T-helper 2 cell (primary cell): ENCODE results near the gene TES.
"Not testable (repeated sequence)": the region's sequence is repeated elsewhere in the genome, so short reads cannot be mapped to it uniquely, and the experiment has no call there.

Source experiments
- DNase-seq, 5 experiments: peaks; one replicate each; pipeline versions ENCODE4 v3.0.0 to v3.0.0-alpha.2; 2012 to 2022
- total RNA-seq, 2 donors: gene quantifications; one replicate each; lab custom pipeline; 2026; lab: John Stamatoyannopoulos, UW

Gene TES
- total RNA-seq, result 94.2 to 105 reads per million in 2 donors

DNA sequence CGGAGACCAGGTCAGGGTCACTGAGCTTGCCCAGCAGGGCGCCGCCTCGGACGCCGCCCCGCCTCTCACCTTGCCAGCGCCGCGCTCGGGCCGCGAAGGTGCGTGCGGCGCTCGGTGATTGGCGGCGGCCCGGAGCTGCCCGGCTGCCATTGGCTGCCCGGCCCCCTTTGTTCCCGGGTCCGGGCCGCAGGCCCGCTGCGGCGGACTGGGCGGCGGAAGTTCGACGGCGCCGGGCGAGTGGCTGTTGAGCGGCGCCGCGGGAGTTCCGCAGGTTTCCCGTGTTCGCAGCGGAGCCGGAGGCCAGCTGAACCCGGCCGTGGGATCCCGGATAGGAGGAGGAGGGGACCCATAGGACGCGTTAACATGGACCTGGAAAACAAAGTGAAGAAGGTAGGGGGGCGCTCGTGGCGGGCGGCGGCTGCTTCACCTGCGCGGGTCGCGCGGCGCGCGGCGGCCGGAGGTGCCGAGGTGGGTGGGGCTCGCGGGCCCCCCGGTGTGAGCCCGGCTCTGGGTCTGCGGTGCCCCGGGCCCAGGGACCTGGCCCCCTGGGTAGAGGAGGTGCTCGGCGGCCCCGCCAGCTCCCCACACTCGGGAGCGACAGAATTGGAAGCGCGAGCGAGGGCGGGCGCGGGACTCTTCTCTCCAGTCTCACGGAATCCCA lies at the start of gene TES:
Gene TES (plus strand): TSS at position 195 of the 661 bp plus-strand sequence. CDS start 169 bp downstream, at position 364.
- peak; percentile 31 to 81 (median 47) for DNase-seq

- DNase-seq, result no peak
Measured at GRCh38 chr7:116161728-116162127, 48.6 kb upstream of the TES start.

DNA sequence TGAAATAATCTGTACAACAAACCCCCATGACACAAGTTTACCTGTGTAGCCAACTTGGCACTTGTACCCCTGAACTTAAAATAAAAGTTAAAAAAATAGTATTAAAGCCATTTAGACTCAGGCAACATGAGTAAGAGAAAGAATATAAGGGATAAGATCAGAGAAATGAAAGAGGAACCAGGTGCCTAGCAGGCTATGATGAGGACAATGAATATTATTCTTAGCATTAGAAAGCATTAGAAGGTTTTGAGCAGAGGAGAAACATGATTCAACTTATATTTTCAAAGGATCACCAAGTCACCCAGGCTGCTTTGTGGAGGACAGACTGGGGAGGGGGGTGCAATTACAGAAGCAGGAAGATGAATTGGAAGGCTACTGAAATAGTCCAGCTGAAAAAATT lies 48.1 kb upstream of the TES start:
- no peak for DNase-seq

DNA sequence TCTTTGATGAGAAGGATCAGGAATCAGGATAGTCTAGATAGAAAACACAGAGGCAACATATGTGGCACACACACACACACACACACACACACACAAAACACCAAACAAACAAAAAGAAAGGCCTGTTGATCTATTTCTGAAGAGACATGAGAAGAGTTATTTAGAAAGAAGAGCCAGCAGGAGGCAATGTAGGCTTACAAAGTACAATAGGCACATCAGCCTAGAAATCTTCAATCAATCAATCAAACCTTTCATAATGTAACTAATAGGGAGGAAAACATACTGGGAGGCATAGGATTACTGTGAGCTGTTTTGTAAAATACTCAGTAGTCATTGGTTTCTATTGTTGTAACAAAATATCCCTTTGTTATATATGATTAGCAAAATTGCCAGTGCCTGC lies 47.3 kb upstream of the TES start:
- DNase-seq, result no peak

- no peak for DNase-seq
Measured at GRCh38 chr7:116164552-116165306, 45.6 kb upstream of the TES start.

DNA sequence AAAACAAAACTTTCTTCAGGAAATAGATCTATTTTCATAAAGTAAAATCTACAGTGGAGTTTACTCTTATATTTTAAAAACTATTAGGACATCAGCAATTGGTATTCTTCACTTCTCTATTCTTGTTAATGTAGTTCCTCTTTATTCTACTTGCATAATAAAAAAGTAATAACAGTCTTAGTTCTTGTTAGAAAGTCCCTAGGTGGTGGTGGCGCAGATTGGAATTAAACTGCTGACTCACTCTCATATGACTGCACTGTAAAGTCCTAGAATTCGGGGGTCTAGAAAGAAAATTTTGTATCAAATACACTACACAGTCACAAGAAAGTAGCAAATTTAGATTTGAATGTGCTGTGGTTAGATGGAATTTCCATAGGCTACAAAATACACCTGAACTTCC lies 44.6 kb upstream of the TES start:
- no peak for DNase-seq

DNA sequence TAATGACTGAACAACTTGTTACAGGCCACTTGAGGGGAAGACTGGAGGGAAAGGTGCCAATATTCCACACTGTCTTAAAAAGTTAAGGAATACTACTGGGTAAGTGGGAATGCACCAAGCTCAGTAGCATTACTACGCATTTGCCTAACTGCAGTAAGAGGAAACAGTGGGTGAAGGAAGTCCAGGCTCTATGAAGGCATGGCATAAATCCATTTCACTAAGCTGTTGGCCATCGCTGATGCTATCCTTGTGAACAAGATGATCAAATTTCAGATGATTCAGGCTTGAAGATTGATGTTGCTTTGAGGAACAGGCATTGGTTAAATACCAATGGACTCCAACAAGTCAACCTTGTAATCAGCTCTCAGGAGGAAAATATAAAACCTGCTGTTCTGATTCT lies 44.2 kb upstream of the TES start:
- DNase-seq, result no peak

DNA sequence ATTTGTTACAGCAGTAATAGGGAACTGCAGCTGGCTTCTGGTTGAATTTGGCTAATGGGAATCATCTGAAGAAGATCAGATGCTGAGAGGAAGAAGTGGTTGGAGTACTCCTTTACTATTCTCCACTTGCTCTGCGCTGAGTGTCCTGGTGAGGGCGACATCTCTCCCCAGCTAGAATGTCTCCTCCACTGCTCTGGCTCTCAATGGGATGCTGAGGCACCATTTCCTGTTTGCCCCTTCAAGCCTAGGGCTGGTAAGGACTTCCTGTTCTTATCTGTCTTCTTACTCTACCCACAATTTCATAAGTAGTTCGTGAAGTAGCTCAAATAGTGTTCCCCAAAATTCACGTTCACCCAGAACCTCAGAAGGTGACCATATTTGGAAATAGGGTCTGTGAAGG lies 43.2 kb upstream of the TES start:
- DNase-seq, result peak in 1 of 5 experiments; percentile 61

DNA sequence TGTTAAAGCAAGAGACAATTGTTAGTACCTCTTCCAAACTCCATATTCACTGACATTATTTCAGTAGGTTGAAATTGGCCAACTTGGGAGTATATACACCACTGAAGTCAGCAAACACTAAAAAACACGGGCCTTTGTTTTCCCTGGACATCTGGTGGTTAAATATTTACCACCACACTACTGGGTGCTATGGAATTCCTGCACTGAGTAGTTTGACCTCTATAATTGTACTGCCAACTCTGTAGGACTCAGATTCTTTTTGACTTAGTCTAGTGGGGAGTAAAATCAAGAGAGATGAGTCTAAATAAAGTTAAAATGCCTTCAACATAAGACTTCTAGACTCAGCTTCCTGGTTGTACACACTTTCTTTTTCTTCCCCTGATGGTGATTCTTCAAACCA lies 41.3 kb upstream of the TES start:
- DNase-seq, result no peak

- no peak for DNase-seq
Measured at GRCh38 chr7:116170180-116170579, 40.2 kb upstream of the TES start.

DNA sequence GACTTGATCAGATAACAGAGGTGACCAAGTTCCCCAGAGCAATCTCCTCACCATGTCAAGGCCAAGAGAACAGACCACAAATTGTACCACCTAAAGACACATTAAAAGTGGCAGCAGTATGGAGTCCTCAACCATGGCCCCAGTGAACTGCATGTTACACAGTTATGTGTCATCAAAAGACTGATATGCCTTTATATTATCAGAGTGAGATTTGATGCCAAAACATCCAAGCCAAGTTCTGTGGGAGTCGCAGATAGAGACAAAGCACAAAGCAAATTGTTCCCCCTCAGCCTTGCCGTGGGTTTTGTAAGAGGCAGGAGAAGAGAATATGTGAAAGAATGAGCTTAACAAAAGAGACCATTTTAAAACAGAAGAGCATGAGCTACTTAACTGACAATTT lies 39.2 kb upstream of the TES start:
- DNase-seq, result peak in 1 of 5 experiments; percentile 5

DNA sequence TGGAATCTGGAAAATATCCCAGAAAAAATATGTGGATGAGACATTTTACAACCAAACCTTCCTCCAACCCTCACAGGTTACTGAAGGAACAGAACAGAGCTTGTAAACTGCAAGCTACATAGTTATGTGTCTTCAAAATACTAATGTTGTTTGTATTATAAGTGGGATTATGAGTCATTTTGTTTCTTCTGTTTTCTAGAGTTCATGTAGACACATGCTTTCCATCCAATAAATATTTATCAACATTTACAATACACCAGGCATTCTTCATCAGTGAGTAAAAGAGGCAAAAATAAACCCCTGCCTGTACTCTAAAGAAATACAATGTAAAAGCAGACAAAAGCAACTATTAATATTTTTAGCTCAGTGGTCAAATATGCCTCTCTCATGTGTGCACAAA lies 38.0 kb upstream of the TES start:
- DNase-seq, result no peak

DNA sequence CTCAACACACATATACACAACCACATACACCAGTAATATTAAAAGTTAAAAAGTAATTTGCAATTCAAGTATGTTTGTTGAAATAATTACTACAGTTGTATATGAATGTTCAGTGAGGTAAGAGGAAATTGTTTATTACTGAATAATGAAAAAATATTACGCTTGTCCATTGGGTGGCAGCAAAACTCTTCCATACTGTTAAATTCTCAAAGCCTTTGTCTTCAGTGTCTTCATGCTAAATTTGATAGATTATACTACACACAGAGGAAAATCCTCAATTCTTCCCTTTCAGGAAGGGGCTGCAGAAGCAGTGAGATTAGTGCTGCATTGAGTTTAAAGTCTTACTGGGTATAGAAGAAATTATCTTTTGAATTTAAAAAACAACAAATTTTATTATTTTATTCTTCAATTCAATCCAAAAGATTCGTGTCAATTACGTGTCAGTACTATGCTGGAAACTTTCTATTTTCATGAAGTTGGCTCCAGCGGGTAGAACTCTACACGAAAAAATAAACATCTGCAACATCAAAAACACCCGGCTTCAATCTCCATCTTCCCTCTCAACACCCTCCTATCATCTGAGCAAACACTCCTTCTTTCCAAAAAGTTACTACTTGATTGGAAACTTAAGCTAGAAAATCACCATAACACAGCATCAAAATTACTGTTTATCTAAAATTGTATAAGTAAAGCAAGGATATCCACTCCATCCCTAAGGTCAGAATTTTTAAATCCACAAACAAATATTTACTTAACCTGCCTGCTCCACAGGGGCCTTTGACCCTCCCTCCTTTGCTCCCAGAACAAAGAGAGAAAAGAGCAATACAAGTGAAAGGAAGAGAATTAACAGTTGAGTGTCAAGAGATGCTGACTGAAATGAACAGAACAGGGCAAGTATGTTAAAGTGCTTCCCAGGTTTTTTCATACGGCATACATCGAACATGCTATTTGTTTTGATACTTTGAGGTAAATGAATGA lies 37.0 kb upstream of the TES start:
- DNase-seq, result peak in 2 of 5 experiments; percentile 16 to 58

DNA sequence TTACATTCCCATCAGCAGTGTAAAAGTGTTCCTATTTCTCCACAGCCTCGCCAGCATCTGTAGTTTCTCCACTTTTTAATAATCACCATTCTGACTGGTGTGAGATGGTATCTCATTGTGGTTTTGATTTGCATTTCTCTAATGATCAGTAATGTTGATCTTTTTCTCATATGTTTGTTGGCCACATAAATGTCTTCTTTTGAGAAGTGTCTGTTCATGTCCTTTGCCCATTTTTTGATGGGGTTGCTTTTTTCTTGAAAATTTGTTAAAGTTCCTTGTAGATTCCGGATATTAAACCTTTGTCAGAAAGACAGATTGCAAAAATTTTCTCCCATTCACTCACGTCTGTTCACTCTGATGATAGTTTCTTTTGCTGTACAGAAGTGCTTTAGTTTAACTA lies 35.2 kb upstream of the TES start:
- DNase-seq, result not testable (repeated sequence)

DNA sequence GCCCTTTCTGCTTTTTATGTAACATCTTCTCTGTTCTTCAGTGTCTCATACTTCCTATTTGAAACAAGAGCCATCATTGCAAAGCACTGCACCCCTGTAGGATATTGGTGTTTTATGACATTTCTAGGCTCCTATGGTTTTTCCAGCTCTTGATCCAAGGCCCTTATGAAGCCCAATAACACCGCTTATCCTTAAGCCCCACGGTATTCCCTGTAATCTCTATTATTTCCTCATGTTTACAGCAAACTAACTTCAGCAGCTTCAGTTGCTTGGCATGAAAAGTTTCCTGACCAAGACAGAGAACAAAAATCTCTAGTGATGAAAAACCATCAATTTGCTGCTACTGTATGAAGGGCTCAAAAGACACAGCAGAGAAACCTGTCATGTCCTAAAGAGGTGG lies 34.1 kb upstream of the TES start:
- no peak for DNase-seq

GRCh38 chr7:116177009-116177408 lies 33.3 kb upstream of the TES start:
- no peak for DNase-seq

- DNase-seq, result peak in 2 of 5 experiments; percentile 41 to 51
Measured at GRCh38 chr7:116180302-116180701, 30.0 kb upstream of the TES start.

DNA sequence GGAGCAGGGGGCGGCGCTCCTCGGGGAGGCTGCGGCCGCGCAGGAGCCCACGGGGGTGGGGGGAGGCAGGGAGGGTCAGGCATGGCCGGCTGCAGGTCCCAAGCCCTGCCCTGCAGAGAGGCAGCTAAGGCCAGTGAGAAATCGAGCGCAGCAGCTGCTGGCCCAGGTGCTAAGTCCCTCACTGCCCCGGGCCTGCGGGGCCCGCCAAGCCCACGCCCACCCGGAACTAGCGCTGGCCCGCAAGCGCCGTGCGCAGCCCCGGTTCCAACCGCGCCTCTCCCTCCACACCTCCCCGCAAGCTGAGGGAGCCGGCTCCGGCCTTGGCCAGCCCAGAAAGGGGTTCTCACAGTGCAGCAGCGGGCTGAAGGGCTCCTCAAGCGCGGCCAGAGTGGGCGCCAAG lies 28.3 kb upstream of the TES start:
- no peak for DNase-seq

- DNase-seq, result no peak
Measured at GRCh38 chr7:116185450-116185849, 24.9 kb upstream of the TES start.

DNA sequence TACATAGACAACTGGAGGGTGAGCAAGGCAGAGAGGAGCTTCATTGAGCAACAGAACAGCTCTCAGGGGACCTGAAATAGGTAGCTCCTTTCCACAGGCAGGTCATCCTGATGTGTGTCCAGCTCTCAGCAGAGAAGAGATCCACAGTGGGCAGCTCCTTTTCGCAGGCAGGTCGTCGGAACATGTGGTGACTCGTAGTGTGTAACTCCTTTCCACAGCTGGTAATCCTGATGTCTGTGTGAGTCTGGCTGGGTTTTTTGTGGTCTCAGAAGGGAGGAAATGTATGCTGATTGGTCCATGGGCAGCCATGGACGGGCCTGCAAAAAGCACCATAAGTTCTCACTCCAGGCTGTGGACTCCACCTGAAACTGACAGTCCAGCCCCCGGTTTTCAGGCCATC lies 24.4 kb upstream of the TES start:
- no peak for DNase-seq

GRCh38 chr7:116187400-116187799 lies 22.9 kb upstream of the TES start:
- DNase-seq, result no peak

GRCh38 chr7:116193329-116194087 lies 16.8 kb upstream of the TES start:
- DNase-seq, result no peak
